B cell (primary cell): ENCODE results near the gene IMP3.

Experiments
- EZH2 ChIP-seq: IDR thresholded peaks from 2 replicates; pipeline ENCODE4 v1.6.1; 2012; ENCODE audit warnings: borderline replicate concordance, low read depth, mild to moderate bottlenecking, moderate library complexity, low read length; ENCODE audit not compliant: insufficient read depth, poor library complexity, severe bottlenecking
- TF ChIP-seq, protein P1 (sequence below): fragments of 200-600 bp; IDR thresholded peaks from one replicate; pipeline ENCODE4 v1.8.0; 2022; ENCODE audit warnings: antibody characterized with exemption, mild to moderate bottlenecking

DNA sequence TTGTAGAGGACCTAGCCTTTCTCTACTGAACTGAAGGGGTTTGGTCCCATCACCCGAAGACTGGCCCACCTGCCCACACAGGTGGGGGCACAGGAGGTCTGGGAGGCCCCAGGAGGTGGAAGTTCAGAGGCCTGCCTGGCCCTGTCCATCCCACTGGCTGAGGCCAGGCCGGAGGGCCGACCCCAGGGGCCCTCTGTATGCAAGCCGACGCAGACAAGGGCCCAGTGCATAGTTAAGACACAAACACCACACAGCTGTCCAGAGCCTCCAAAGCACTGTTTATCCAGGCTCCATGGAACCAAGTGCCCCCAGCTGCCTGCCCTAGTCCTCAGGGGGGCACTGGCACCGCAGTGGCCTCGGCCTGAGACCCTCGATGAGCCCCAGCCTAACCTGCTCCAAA, 34.3 kb upstream of the IMP3 start:
- TF ChIP-seq, protein P1, sequence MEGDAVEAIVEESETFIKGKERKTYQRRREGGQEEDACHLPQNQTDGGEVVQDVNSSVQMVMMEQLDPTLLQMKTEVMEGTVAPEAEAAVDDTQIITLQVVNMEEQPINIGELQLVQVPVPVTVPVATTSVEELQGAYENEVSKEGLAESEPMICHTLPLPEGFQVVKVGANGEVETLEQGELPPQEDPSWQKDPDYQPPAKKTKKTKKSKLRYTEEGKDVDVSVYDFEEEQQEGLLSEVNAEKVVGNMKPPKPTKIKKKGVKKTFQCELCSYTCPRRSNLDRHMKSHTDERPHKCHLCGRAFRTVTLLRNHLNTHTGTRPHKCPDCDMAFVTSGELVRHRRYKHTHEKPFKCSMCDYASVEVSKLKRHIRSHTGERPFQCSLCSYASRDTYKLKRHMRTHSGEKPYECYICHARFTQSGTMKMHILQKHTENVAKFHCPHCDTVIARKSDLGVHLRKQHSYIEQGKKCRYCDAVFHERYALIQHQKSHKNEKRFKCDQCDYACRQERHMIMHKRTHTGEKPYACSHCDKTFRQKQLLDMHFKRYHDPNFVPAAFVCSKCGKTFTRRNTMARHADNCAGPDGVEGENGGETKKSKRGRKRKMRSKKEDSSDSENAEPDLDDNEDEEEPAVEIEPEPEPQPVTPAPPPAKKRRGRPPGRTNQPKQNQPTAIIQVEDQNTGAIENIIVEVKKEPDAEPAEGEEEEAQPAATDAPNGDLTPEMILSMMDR = no peak
- no peak for TF ChIP-seq EZH2
